GF-D8 (cell line): Measurements from ENCODE around the gene RALB.

Source experiments
- DNase-seq: peaks from one replicate; lab custom pipeline; 2025; lab: John Stamatoyannopoulos, UW

The RALB gene

GRCh38 chr2:120252225-120253020, at the start of gene RALB:
TSS of gene RALB (plus strand) at chr2:120252852. CDS start at chr2:120278665, 25,813 bp downstream.
- peak; percentile 90 for DNase-seq

GRCh38 chr2:120203251-120204021, 49.2 kb upstream of the RALB start:
- DNase-seq = no peak

- no peak for DNase-seq
Measured at GRCh38 chr2:120204022-120204405, 48.6 kb upstream of the RALB start.

GRCh38 chr2:120204417-120204816, 48.2 kb upstream of the RALB start:
- DNase-seq = no peak

- no peak for DNase-seq
Measured at GRCh38 chr2:120204945-120205670, 47.5 kb upstream of the RALB start.

- no peak for DNase-seq
Measured at GRCh38 chr2:120206022-120206581, 46.5 kb upstream of the RALB start.

DNA sequence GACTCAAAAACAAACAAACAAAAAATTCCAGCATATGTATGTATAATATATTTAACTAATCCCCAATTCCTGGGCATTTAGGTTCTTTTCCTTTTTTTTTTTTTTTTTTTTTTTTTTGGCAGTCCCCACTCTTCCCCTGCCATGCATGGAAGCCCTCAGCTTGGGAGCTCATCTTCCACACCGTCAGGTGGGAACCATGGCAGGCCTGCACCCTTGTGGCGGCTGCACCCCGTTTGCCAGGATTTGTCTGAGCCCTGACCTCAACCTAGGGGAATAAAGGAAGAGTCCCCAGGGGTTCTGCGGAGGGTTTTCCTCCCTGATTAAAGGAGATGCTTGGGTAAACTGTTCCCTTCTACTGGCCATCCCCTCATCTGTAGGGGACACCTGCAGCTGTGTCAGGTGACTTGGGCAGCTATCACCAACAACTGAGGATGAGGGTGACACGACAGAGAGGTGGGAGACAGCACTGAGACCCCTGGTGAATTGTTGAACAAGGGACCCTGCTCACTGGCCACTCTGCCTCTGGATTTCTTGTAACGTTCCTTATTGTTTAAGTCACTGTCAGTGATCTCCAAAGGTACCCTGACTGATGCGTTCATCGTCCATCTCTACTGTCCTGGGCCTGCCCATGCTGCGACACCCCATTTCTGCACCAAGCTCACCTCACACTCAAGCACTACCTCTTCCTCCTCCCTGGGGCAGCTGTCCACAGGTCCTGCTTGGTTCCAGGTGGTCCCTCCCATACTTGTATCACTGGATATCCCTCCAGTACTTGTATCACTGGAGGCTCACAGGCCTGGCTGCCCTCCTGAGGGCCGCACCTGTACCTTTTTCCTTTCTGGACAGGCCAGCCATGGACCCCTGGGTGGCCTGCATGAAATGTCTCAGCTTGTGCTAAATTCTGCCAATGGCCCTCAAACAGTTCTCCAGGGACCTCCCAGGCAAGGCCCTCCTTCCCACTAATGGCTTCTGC, 44.0 kb upstream of the RALB start:
- DNase-seq = no peak

GRCh38 chr2:120209427-120210269, 43.0 kb upstream of the RALB start:
- DNase-seq = no peak

GRCh38 chr2:120210270-120210693, 42.4 kb upstream of the RALB start:
- no peak for DNase-seq

DNA sequence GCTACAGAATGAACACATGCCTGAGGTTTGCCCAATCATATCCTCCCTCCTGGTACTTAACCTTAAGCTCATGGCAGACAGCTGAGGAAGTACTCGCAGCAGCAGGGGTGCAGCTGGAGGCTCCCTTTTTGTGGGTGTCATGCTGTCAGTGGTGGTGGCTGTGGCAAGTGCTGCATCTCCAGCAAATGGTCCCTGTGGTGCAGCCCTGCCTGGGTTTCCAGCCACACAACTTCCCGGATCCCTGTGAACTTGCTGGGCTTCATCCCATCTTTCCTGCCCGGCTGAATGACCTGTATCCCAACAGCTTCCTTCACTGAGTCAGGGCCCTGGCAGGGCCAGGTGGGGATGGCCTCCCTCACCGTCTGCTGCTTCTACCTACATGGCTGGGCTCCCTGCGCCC, 34.5 kb upstream of the RALB start:
- DNase-seq = no peak

DNA sequence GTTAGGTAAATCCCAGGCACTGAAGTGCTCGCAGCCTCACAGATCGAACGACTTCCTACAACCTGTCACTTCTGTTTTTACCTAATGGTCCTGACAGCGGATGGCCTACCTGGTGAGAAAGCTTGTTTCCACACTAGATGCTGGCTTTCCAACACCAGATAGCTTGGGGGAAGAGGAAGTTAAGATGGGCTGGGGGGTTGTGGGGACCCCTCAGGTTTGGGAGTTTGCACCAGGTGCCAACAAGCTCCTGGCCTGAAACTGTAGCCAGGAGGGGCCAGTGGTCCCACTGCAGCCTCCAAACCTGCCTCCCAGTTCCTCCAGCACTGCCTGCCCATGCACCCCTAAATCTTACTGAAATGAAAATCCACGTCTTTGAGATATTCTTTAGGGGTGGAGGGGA, 33.4 kb upstream of the RALB start:
- DNase-seq = no peak

DNA sequence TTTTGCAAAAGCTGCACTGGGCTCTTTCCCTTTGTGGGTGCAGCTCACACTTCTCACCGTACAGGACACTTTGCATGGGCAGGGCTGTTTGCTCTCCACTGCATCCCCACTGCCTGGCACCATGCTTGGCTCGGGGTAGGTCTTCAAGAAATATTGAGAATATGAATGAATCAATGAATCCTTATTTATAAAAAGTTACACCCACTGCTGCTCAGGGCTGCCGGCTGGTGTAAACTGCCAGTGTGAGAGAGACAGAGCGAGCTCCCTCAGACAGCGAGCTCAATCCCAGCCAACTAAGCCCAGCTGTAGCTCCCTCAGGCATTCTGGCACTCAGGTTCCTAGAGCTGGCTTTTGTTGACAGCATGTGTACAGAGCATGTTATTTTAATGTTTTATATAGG, 32.9 kb upstream of the RALB start:
- DNase-seq = no peak

GRCh38 chr2:120220756-120221155, 31.9 kb upstream of the RALB start:
- peak; percentile 8 for DNase-seq

- DNase-seq = no peak
Measured at GRCh38 chr2:120221616-120222015, 31.0 kb upstream of the RALB start.

DNA sequence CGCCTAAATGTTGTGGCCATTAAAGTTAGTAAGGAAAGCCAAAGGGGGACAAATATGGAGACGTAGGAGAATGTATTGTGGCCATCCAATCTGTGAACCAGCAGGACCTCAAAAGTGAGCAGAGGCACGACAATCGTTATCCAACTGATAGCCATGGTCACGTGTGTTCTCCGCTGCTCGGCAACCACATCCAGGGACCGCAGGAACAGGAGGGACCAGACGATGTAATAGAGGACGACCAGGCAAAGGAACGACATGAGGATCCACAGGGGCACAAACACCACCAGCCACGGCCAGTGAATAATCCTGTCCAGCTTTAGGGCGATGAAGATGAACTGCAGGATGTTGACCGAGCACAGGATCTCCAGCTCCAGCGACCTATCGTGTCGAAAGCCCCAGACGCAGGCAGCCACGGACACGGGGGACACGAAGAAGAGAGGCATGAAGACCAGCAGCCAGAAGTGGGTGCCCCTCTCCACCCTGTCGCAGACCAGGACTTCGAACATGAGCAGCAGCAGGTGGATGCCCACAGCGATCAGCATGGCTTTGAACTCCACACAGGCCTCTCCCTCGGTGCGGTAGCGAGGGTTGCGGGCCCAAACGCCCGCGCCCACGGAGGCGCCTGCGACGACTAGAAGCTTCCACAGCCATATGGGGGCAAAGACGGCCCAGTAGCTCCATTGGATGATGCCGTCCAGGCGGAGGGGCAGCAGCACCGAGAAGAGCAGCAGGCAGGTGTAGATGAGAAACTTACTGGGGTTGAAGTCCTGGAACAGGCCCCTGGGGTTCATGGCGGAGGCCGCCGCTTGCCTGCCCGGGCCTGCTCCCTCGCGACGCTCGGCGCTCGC, 30.2 kb upstream of the RALB start:
- no peak for DNase-seq

DNA sequence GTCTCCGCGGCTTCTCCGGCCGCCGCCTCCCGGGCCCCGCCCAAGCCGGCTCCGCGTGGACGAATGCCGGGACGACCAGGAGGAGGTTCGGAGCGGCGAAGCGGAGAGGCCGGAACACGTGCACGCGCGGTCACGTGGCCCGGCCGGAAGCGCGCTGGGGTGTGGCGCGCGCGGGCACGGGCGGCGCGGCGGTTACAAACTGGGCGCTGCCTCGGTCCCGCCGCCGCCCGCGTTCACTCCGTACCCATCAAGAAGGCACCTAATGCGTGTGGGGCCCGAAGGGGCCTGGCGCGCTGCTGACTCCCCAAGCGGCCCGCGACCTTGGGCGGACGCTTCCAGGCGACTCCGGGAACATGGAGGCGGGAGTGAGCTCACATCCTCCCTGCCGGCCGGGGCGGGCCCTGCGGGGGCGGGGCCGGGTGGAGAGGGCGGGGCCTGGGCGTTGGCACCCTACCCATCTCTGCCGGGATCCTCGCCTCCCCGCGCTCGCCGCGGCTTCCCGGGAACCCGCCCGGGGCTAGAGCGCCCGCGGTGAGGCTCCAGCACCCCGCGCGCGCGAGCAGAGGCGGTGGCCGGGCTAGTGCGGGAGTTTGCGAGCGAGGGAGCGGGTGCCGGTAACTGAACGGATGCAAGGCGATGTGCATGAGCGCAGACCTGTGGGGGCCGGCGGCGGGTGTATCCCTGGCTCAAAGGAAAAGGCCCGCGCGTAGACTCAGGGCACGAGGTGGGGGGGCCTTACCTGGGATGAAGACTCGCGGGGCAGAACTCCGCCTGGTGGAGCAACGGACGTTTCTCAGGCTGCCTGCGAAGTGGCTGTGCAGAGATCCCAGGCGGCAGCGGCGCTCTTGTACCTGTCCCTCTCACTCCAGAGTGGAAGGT, 29.4 kb upstream of the RALB start, which contains the start of gene TMEM185B:
TSS of gene TMEM185B (minus strand) at position 367 of the 879 bp plus-strand sequence. CDS start 424 bp downstream, outside the sequence.
- peak; percentile 68 for DNase-seq

DNA sequence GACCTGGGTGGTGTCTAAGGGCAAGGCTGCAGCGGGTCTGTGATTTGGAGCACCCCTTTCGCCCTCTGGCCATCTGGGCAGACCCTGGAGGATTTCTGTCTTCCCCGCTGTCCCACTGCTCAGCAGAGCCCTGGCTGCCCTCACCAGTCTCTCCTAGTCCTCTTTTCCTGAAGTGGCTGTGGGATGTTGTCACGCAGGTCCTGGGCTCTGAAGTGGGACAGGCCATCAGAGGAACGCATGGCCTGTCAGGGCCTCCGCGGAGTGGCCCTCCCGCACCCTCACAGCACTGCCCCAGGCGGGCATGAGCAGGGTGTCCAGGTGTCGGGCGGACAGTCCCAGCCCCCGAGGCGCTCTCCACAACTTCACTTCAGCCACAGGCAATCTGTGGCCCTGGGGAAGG, 28.4 kb upstream of the RALB start:
- no peak for DNase-seq
